ENCODE measurements around the gene LSM4.

Gene LSM4

GRCh38 chr19:18299654-18300053, 23.2 kb downstream of the LSM4 start:
- Histone ChIP-seq H4K91ac (ENCODE audit: low read depth, low read length) (no peak overlapping the region), H2AFZ (ENCODE audit: insufficient read depth, low read length, poor library complexity) (no peak overlapping the region), H3K27me3 (ENCODE audit: insufficient read depth, low read length) (no peaks in the 10 kb centered on the region), H4K12ac (ENCODE audit: low read depth, low read length) (no peak overlapping the region), H3K4me2 (ENCODE audit: low read length) (no peak overlapping the region), H3K14ac (ENCODE audit: low read length) (no peak overlapping the region), H3K9me3 (ENCODE audit: insufficient read depth, low read depth, low read length) (peaks cover 9% of the 10 kb centered on the region), H3K23ac (ENCODE audit: low read length) (no peak overlapping the region), H3K4ac (ENCODE audit: low read depth, low read length) (no peak overlapping the region), H3K4me3 (ENCODE audit: low read depth, low read length) (no peak overlapping the region), H4K8ac (ENCODE audit: low read depth, low read length) (no peak overlapping the region), H3K4me1 (ENCODE audit: control insufficient read depth in 1 of 2, insufficient read depth in 2 of 2, low read length in 2 of 2) (peaks cover 14 to 16% of the 10 kb centered on the region in 2 experiments), H2BK120ac (ENCODE audit: insufficient read depth, low read length, poor library complexity) (no peak overlapping the region), H3K79me1 (ENCODE audit: low read length) (peaks cover 24% of the 10 kb centered on the region), H3K79me2 (ENCODE audit: control insufficient read depth, insufficient read depth, low read length, poor library complexity) (peaks cover 2% of the 10 kb centered on the region), H3K27ac (ENCODE audit: low read depth, low read length) (no peak overlapping the region), H2AK5ac (ENCODE audit: low read length) (no peak overlapping the region), H2BK5ac (ENCODE audit: low read depth, low read length, poor library complexity) (no peak overlapping the region), H3K36me3 (ENCODE audit: control insufficient read depth in 1 of 2, insufficient read depth in 2 of 2, low read length in 2 of 2) (no peaks in the 10 kb centered on the region), H3K18ac (ENCODE audit: low read length) (no peak overlapping the region), H2BK12ac (ENCODE audit: low read length) (peak overlapping the region; percentile 56), H3K9ac (ENCODE audit: low read length) (no peak overlapping the region)
- WGBS (ENCODE audit: extremely low coverage, insufficient coverage, insufficient read length) = no CpG with 5 or more reads among the region's 9 CpGs
- no peak for DNase-seq

GRCh38 chr19:18298601-18299000, 24.3 kb downstream of the LSM4 start:
- H3K23ac ChIP-seq (ENCODE audit: low read length) = no peak overlapping the region
- H2BK120ac ChIP-seq (ENCODE audit: insufficient read depth, low read length, poor library complexity) = no peak overlapping the region
- no peak overlapping the region for H3K18ac ChIP-seq (ENCODE audit: low read length)
- H3K4ac ChIP-seq (ENCODE audit: low read depth, low read length) = no peak overlapping the region
- peaks cover 14 to 19% of the 10 kb centered on the region in 2 experiments for H3K4me1 ChIP-seq (ENCODE audit: control insufficient read depth in 1 of 2, insufficient read depth in 2 of 2, low read length in 2 of 2)
- no peak overlapping the region for H3K4me2 ChIP-seq (ENCODE audit: low read length)
- H3K9me3 ChIP-seq (ENCODE audit: insufficient read depth, low read depth, low read length) = peaks cover 7% of the 10 kb centered on the region
- H3K9ac ChIP-seq (ENCODE audit: low read length) = no peak overlapping the region
- no peak overlapping the region for H4K8ac ChIP-seq (ENCODE audit: low read depth, low read length)
- no peaks in the 10 kb centered on the region for H3K36me3 ChIP-seq (ENCODE audit: control insufficient read depth in 1 of 2, insufficient read depth in 2 of 2, low read length in 2 of 2)
- no peaks in the 10 kb centered on the region for H3K27me3 ChIP-seq (ENCODE audit: insufficient read depth, low read length)
- H3K4me3 ChIP-seq (ENCODE audit: low read depth, low read length) = no peak overlapping the region
- H3K14ac ChIP-seq (ENCODE audit: low read length) = no peak overlapping the region
- DNase-seq = no peak
- peak overlapping the region; percentile 15 for H2BK12ac ChIP-seq (ENCODE audit: low read length)
- no CpG with 5 or more reads among the region's 6 CpGs for WGBS (ENCODE audit: extremely low coverage, insufficient coverage, insufficient read length)
- H4K12ac ChIP-seq (ENCODE audit: low read depth, low read length) = no peak overlapping the region
- no peak overlapping the region for H2AK5ac ChIP-seq (ENCODE audit: low read length)
- H2BK5ac ChIP-seq (ENCODE audit: low read depth, low read length, poor library complexity) = no peak overlapping the region
- H3K79me1 ChIP-seq (ENCODE audit: low read length) = peaks cover 22% of the 10 kb centered on the region
- H2AFZ ChIP-seq (ENCODE audit: insufficient read depth, low read length, poor library complexity) = no peak overlapping the region
- H3K27ac ChIP-seq (ENCODE audit: low read depth, low read length) = no peak overlapping the region
- no peak overlapping the region for H4K91ac ChIP-seq (ENCODE audit: low read depth, low read length)
- H3K79me2 ChIP-seq (ENCODE audit: control insufficient read depth, insufficient read depth, low read length, poor library complexity) = peaks cover 4% of the 10 kb centered on the region

GRCh38 chr19:18297308-18297707, 25.6 kb downstream of the LSM4 start:
- Histone ChIP-seq H2BK5ac (ENCODE audit: low read depth, low read length, poor library complexity) (no peak overlapping the region), H3K18ac (ENCODE audit: low read length) (no peak overlapping the region), H3K79me1 (ENCODE audit: low read length) (peaks cover 25% of the 10 kb centered on the region), H2AFZ (ENCODE audit: insufficient read depth, low read length, poor library complexity) (no peak overlapping the region), H4K8ac (ENCODE audit: low read depth, low read length) (no peak overlapping the region), H3K36me3 (ENCODE audit: control insufficient read depth in 1 of 2, insufficient read depth in 2 of 2, low read length in 2 of 2) (no peaks in the 10 kb centered on the region), H3K9me3 (ENCODE audit: insufficient read depth, low read depth, low read length) (peaks cover 7% of the 10 kb centered on the region), H3K9ac (ENCODE audit: low read length) (no peak overlapping the region), H3K14ac (ENCODE audit: low read length) (no peak overlapping the region), H3K4ac (ENCODE audit: low read depth, low read length) (no peak overlapping the region), H3K4me3 (ENCODE audit: low read depth, low read length) (no peak overlapping the region), H3K4me2 (ENCODE audit: low read length) (no peak overlapping the region), H3K79me2 (ENCODE audit: control insufficient read depth, insufficient read depth, low read length, poor library complexity) (peaks cover 6% of the 10 kb centered on the region), H3K23ac (ENCODE audit: low read length) (no peak overlapping the region), H3K4me1 (ENCODE audit: control insufficient read depth in 1 of 2, insufficient read depth in 2 of 2, low read length in 2 of 2) (peaks cover 18 to 24% of the 10 kb centered on the region in 2 experiments), H2BK12ac (ENCODE audit: low read length) (no peak overlapping the region), H4K91ac (ENCODE audit: low read depth, low read length) (no peak overlapping the region), H2BK120ac (ENCODE audit: insufficient read depth, low read length, poor library complexity) (no peak overlapping the region), H4K12ac (ENCODE audit: low read depth, low read length) (no peak overlapping the region), H3K27me3 (ENCODE audit: insufficient read depth, low read length) (no peaks in the 10 kb centered on the region), H2AK5ac (ENCODE audit: low read length) (no peak overlapping the region), H3K27ac (ENCODE audit: low read depth, low read length) (no peak overlapping the region)
- DNase-seq = no peak
- no CpG with 5 or more reads among the region's 4 CpGs for WGBS (ENCODE audit: extremely low coverage, insufficient coverage, insufficient read length)

DNA sequence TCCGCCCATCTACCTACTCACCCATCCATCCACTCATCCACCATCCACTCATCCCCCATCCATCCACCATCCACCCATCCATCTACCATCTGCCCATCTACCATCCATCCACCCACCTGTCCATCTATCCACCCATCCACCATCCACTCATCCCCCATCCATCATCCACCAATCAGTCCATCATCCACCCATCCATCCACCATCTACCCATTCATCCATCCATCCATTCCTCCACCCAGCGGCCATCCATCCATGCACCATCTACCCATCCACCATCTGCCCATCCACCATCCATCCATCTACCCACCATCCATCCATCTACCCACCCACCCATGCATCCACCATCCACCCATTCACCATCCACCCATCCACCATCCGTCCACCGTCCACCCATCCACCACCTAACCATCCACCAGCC, 27.8 kb downstream of the LSM4 start:
- no peak overlapping the region for H2AFZ ChIP-seq (ENCODE audit: insufficient read depth, low read length, poor library complexity)
- no peaks in the 10 kb centered on the region for H3K36me3 ChIP-seq (ENCODE audit: control insufficient read depth in 1 of 2, insufficient read depth in 2 of 2, low read length in 2 of 2)
- peaks cover 16% of the 10 kb centered on the region for H3K79me2 ChIP-seq (ENCODE audit: control insufficient read depth, insufficient read depth, low read length, poor library complexity)
- H3K23ac ChIP-seq (ENCODE audit: low read length) = no peak overlapping the region
- no peak overlapping the region for H2AK5ac ChIP-seq (ENCODE audit: low read length)
- H3K18ac ChIP-seq (ENCODE audit: low read length) = no peak overlapping the region
- DNase-seq = no peak
- no peak overlapping the region for H3K14ac ChIP-seq (ENCODE audit: low read length)
- H3K4ac ChIP-seq (ENCODE audit: low read depth, low read length) = no peak overlapping the region
- no peak overlapping the region for H4K91ac ChIP-seq (ENCODE audit: low read depth, low read length)
- H2BK12ac ChIP-seq (ENCODE audit: low read length) = no peak overlapping the region
- H3K9me3 ChIP-seq (ENCODE audit: insufficient read depth, low read depth, low read length) = peaks cover 7% of the 10 kb centered on the region
- H3K27me3 ChIP-seq (ENCODE audit: insufficient read depth, low read length) = no peaks in the 10 kb centered on the region
- no peak overlapping the region for H3K4me2 ChIP-seq (ENCODE audit: low read length)
- H2BK120ac ChIP-seq (ENCODE audit: insufficient read depth, low read length, poor library complexity) = no peak overlapping the region
- WGBS (ENCODE audit: extremely low coverage, insufficient coverage, insufficient read length) = 100% methylated on average over 2 of the region's 4 CpGs
- peaks cover 35% of the 10 kb centered on the region for H3K79me1 ChIP-seq (ENCODE audit: low read length)
- H2BK5ac ChIP-seq (ENCODE audit: low read depth, low read length, poor library complexity) = no peak overlapping the region
- no peak overlapping the region for H4K12ac ChIP-seq (ENCODE audit: low read depth, low read length)
- peaks cover 20 to 23% of the 10 kb centered on the region in 2 experiments for H3K4me1 ChIP-seq (ENCODE audit: control insufficient read depth in 1 of 2, insufficient read depth in 2 of 2, low read length in 2 of 2)
- no peak overlapping the region for H3K9ac ChIP-seq (ENCODE audit: low read length)
- H3K27ac ChIP-seq (ENCODE audit: low read depth, low read length) = no peak overlapping the region
- H3K4me3 ChIP-seq (ENCODE audit: low read depth, low read length) = no peak overlapping the region
- H4K8ac ChIP-seq (ENCODE audit: low read depth, low read length) = no peak overlapping the region

Data from trophoblast cell (in vitro differentiated cells and primary cell).